GM18861 (cell line): Measurements from ENCODE around the gene CDX1.

Experiments used
- ATAC-seq: cut with Tn5 transposase; IDR thresholded peaks from one replicate; pipeline ENCODE4 v1.9.1; 2021; ENCODE audit not compliant: unreplicated experiment

The CDX1 gene

GRCh38 chr5:150166650-150167511 is at the start of gene CDX1:
Gene CDX1, plus strand, starts transcription at chr5:150166778. Its CDS starts 99 bp downstream, at chr5:150166877.
- no peak for ATAC-seq

DNA sequence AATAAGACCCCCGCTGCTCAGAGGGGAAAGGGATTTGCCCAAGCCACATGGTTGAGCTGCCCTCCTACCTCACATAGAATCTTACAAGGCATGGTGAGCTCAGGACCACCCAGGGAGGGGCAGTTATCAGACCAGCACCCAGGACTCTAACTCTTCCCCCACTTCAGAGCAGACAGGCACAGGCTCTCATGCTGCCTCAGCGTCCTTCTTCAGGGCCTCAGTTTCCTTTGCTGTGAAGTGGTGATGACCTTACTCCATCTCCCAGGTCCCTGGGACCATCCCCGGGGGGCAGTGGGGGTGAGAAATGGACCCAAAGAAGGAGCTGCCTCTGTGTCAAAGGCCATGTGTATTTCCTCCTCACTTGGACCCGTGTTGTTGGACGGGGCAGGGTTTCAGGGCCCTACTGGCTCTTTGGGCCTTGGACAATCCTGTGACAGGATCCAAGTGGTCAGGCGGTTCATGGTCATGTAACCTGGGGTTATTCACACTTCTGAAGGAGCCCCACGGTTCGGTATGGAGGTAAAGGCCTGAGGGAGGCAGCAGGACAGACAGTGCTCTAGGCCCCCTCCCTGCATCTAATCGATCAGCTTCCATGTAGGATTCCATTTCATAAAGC is 48.5 kb upstream of the CDX1 start:
- no peak for ATAC-seq

GRCh38 chr5:150118561-150119229 is 47.9 kb upstream of the CDX1 start:
- no peak for ATAC-seq

DNA sequence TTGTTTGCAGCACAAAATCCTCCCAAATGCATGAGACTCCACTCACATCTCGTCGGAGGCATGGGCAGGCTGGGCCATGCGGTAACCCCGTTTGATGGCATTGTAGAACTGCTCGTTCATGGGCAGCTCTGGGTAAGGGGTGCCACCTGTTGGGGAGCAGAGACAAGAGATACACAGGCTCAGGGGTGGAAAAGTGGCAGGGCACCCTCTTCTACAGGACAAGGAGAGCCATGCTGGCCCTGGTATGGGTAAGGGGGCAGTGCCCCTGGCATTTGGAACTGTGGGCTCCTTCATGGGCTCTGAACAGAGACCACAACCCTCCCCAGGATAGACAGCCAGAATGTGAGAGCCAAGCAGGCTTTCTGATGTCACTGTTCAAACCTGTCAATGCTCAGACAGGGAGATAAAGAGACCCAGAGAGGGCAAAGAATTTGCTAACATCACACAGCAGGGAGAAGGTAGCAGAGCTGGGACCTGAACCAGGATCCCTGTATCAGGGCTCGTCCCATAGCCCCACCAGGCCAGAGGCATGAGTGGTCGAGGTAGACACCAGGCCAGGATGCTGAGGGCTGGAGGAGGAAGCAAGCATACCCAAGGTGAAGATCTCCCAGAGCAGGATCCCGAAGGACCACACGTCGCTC is 47.0 kb upstream of the CDX1 start:
- no peak for ATAC-seq

DNA sequence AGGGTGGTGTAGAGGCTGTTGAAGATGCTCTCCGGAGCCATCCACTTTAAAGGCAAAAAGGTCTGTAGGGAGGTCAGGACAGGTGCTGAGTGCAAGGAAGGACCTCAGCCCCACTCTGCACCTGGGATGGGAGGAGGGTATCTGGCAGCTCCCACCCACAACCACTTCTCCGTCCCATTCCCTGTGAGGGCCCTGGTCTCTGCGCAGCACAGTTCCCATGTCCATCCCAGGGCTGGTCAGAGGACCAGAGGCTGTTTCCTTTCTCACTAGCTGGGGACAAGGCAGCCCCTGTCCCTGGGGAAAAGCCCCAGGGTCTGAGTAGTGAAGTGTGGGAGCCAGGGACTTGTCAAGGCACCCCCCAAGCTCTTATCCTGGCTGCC is 46.5 kb upstream of the CDX1 start:
- ATAC-seq: no peak

GRCh38 chr5:150120617-150121447 is 45.7 kb upstream of the CDX1 start:
- no peak for ATAC-seq

- no peak for ATAC-seq
Measured at GRCh38 chr5:150121448-150122157, 45.0 kb upstream of the CDX1 start.

DNA sequence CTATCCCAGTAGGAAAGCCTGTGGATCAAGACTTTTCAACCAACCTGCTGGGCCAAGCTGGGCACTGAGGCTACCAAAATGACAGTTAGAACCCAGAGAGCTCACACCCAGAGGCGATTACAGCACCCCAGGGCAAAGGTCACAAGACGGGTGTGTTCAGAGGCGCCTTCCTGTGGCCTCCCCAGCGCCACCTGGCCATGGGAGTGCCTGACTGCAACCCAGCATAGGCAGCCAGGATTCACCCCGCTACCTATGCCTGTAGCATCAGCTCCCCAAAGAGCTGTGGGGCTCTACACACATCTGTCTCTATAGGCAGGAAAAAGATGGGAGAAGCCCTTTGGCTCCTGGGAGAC is 44.4 kb upstream of the CDX1 start:
- peak; percentile 64 for ATAC-seq

DNA sequence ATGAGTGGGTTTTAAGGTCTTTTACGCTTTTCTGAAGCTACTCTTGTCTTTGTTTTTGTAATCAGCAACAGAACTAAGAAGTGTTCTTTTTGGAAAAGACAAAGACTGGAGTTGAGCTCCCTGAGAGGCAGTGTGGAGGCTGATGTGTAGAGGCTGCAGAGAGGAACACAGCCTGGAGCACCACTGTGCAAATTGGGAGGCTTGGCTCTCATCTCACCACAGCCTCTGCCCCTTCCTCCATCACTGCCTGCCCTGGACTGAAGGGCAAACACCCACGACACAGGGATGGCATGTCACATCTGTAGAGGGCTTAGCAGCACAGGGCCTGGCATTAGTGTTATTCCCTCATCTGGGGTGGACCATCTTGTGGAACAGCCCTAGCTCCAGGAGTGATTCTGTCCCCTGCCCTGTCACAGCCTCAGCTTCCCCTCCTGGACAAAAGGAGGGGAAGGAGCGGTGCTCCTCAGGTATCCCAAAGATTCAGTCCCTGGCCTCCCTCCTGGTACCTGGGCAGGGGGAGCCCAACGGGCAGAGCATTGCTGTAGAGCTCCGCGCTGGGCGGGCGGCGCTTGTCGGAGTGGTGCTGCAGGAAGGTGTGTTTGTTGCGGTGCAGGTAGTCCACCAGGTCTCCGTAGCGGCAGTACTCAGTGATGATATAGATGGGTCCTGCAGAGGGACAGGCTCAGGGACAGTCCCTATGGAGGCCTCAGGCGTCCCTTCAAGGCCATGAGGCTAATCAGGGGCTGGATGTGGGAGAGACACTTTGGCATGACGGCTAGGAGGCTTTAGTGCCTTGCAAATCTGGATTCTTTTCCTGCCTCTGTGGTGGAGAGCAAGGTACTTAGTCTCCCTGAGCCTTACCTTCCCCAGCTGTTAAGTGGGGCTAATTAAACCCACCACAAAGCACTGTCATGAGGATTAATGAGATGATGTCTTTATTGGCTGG is 43.8 kb upstream of the CDX1 start:
- ATAC-seq: no peak

DNA sequence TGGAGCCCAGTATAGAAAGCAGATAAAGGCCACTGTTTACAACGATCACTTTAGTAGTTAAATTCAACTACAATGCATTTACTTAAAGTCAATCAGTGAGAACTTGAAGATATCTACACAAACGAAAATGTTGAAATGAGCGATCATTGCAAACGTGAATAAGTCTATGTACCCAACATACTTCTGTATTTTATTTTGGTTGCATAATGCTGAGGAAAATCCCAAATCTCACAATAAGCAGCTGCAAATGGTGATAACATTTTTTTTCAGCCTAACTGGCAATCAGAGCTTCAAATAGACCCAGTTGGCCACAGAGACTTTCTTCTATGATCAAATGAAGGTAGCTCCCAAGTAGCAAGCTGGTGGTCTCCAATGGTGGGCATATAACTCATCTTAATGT is 43.0 kb upstream of the CDX1 start:
- ATAC-seq: no peak

- ATAC-seq: no peak
Measured at GRCh38 chr5:150124111-150124557, 42.4 kb upstream of the CDX1 start.

GRCh38 chr5:150124596-150124995 is 42.0 kb upstream of the CDX1 start:
- no peak for ATAC-seq

GRCh38 chr5:150125334-150125733 is 41.2 kb upstream of the CDX1 start:
- no peak for ATAC-seq

- no peak for ATAC-seq
Measured at GRCh38 chr5:150126199-150126920, 40.2 kb upstream of the CDX1 start.

GRCh38 chr5:150126921-150127265 is 39.7 kb upstream of the CDX1 start:
- no peak for ATAC-seq

DNA sequence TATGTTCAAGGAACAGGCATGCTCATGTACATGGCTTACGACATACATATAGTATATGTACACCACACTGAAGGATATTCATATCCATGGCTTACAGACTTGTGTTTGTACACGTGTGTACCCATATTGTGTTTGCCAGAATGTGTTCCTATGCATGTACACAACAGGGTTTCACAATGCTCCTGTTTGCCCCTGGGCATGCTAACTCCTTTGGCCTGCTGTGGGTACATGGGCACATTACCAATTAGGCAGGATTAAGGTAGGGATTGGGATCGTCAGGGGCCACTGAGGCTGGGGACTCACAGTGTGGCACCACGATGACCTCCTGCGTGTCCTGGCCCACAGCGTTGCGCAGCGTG is 37.1 kb upstream of the CDX1 start:
- no peak for ATAC-seq

- ATAC-seq: no peak
Measured at GRCh38 chr5:150129813-150130492, 36.6 kb upstream of the CDX1 start.

DNA sequence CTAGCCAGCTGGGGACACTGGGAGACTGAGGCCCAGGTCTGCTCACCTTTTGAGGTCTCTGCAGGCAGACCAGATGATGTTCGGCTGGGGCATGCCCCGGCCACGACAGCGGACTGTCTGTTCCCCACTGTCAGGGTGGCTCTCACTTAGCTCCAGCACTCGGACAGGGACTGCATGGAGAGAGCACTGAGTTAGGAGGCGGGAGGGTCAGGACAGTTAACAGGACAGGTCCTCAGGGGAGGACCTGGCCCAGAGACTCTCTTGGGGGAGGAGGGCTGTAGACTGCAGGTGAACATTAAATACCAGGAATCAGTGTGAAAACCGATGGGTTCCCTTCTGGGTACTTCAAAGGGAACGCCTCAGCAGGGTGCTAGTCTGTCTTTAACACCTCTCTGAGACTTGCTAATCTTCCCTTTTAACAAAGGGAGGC is 36.1 kb upstream of the CDX1 start:
- ATAC-seq: no peak
